Astrocyte of the hippocampus (primary cell): ENCODE results near the gene MAN2B1.
A peak's percentile ranks its signal among the peaks of the same experiment; 100 is the strongest.
"Not testable (repeated sequence)": the region's sequence is repeated elsewhere in the genome, so short reads cannot be mapped to it uniquely, and the experiment has no call there.

Experiments
- DNase-seq: peaks from one replicate; pipeline ENCODE4 v3.0.0; 2011; ENCODE audit warnings: low read depth, low spot score

MAN2B1 gene

DNA sequence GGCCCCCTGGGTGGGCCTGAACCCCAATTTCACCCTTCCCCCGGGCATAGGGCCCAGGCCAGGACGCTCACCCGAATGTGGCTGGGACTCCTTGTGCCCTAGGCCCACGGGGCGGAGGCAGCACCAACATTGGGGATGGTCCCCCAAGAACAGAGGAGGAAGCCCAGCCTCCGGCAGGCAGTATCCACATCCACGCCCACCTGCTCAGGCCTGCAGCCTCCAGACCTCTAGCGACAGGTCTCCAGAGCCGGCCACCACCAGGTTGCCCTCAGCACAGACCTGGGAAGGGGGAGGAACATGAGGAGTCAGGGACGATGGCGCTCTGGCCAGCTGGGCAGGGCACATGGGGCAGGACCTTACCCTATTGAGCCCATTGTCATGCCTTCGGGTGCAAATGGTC lies 22.5 kb upstream of the MAN2B1 start:
- DNase-seq, result no peak

DNA sequence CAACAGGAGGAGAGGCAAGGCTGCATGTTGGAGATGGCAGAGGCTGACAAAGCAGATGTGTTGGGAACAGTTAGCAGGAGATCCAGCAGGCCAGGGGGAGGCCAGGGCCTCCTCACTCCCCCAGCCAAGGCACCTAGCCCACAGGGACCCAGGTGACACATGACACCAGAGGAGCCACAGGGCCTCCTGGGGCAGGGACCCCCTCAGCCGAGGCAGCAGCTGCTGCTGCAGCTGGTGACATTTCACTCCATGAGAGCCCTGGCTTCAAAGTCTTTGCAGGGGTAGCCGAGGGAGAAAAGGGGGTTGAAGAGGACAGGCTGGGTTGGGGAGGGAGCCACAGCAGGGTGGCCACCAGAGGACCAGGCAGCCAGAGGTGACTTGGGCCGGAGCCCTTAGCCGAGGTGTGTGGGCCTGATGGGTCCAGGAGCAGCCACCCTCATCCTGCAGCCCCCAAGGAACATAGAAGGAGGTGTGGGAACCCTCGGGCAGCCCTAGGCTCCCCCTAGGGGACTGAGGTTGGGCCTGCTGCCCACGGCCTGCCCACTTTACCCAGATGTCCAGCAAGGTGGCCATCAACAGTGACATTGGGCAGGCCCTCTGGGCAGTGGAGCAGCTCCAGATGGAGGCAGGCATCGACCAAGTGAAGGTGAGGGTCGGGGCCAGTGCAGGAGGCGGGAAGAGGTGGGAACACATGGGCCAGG lies 21.1 kb upstream of the MAN2B1 start, which contains the start of gene GNG14:
Gene GNG14, plus strand, starts transcription at position 503 of the 701 bp plus-strand sequence. Its CDS starts 51 bp downstream, at position 554.
- no peak for DNase-seq

DNA sequence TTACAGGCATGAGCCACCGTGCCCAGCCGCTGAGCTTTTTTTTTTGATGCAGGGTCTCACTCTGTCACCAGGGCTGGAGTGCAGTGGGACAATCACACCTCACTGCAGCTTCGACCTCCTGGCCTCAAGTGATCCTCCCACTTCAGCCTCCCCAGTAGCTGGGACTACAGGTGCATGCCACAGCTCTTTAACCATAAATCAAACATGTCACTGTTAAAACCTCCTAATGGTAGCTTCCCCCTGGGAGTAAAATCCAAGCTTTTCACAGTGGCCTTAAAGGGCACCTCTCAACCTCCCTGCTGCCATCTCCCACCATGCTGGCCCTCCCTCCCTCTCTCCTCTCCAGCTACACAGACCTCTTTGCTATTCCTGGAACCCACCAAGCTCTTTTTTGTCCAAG lies 19.3 kb upstream of the MAN2B1 start:
- no peak for DNase-seq

DNA sequence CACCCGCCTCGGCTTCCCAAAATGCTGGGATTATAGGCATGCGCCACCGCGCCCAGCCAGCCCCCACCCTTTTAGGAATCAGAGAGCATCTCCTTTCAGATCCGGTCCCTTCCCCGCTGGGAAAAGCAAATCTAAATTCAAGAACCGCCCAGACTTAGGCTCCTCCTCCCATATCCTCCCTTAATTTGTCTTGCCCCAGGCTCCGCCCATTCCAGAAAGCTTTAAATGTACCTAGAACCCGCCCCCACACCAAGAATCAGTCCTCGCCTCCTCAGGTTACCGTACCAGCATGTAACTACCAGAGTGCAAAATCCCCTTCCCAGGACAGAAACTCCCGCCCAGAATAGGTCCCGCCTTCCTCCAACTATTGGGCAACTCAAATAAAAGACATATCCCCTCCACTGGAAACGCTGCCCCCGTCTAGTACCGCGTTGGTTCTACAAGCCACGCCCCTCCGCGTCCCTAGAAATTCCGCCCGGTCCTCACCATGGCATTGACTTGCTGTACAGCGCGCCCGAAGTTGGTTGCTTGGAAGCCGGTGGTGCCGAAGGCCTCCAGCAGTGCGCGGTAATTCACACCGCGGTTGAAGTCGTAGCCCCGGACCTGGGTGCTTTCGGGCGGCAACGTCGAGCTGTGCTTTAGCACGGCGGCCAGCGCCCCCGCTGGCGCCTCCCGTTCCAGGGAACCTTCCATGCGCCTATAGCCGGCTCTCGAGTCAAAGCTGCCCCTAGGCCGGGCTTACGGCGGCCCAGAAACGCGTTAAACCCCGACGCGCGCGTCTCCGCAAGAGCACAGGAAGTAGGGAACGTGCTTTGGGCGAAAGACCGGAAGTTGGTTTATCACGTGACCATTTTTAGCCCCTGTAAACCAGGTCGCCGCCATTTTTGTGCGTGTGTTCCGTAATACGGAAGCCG lies 14.8 kb upstream of the MAN2B1 start, which contains the start of gene DHPS:
Gene DHPS, minus strand, starts transcription at position 807 of the 914 bp plus-strand sequence. Its CDS starts 114 bp downstream, at position 693.
- DNase-seq, result peak; percentile 97

DNA sequence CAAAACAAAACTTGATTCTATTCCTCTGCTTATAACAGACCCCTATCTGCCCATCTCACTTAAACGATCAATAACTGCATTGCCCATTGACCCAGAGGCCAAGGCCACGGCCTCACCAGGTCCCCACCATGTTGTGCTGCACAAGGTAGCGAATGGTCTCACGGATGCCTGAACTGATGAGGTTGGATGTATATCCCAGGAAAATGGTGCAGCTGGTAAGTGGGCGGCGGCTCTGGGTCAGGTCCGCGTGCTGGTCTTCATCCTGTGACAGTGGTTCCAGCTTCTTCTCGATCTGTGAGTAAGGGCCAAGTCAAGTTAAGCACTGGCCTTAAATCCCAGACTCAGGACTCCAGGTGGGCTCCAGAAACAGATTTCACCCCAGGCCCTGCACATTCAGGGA lies 13.5 kb upstream of the MAN2B1 start:
- no peak for DNase-seq

DNA sequence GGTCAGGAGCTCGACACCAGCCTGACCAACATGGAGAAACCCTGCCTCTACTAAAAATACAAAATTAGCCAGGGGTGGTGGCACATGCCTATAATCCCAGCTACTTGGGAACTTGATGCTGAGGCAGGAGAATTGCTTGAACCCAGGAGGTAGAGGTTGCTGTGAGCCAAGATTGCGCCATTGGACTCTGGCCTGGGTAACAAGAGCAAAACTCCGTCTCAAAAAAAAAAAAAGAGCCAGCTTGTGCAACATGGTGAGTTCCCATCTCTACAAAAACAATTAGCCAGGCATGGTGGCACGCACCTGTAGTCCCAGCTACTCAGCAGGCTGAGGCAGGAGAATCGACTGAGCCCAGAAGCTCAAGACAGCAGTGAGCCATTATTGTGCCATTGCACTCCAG lies 11.5 kb upstream of the MAN2B1 start:
- not testable (repeated sequence) for DNase-seq

DNA sequence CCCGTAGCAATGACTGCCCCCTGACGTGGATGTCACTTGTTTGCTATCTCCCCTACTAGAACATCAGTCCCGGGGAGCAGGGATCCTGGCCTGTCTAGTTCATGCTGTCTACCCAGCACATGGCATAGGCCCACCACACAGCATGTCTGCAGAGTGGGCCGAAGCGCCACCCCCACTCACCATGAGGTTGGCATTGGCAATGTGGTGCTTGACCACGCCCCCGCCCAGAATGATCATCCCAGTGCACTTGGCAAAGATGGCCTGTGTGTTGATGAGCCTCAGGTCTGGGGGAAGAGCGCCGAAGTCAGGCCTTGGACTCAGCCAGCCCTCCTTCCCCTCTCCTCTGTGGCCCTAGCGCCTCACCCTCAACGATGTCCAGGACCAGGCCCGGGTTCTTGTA lies 10.4 kb upstream of the MAN2B1 start:
- DNase-seq, result no peak

DNA sequence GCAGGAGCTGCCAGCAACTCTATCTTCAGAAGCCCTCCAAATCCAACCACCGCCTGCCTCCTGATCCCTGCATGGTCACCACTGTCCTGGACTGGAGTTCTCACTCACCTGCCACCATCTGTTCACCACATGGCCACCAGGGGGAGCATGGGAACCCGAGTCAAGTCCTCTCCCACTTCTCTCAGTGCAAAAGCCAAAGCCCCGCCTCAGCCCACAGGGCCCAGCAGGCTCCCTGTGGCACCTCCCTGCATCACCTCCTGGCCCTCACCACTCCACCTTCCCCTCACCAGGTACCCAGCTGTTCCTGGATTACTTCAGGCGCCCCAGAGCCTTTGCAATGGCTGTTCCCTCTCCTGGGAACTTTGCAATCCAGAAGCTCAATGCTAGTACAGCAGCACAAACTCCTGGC lies 9.8 kb upstream of the MAN2B1 start:
- peak; percentile 86 for DNase-seq

DNA sequence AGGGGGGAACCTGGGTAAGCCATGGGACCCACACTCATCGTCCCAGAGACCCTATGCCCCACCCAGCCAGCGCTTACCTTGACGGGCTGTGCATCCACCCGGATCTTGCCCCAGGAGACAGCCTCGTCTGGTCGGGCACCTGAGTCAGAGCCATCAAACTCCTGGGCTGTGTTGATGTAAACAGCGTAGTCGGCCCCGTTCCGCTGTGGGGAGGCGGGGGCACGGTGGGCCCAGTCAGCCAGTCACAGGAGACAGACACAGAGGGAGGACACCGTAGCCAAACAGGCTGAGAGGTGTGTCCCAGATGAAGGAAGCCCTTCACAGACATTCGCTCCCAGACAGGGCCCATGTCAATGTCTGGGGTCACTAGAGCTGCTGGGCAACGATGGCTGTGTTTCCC lies 9.4 kb upstream of the MAN2B1 start:
- DNase-seq, result no peak

DNA sequence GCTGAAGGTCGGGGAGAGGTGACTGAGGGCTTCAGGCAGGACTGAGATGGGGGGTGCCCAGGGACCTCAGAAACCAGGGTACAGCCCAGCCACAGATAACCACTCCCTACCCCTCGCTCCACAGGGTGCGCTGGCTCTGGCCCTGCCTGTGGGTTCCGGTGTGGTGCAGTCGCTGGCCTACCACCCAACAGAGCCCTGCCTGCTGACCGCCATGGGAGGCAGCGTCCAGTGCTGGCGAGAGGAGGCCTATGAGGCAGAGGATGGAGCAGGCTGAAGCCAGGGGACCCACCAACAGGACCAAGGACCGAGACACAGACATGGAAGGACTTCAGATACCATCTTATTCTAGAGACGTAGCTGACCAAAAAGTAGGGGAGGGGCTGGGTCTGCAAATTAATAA lies 8.9 kb upstream of the MAN2B1 start:
- DNase-seq, result no peak

DNA sequence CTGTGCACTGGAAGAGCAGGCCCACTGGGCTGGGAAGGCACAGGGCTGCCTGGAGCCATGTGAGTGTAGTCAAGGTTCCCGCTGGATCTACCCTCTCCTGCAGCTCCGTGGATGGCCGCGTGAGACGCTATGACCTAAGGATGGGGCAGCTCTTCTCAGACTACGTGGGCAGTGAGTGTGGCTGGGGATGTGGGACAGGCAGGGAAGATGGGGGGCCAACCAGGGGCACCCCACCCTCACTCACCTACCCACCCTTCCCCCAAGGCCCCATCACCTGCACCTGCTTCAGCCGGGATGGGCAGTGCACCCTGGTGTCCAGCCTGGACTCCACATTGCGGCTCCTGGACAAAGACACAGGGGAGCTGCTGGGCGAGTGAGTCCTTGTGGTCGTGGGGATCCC lies 6.2 kb upstream of the MAN2B1 start:
- no peak for DNase-seq

DNA sequence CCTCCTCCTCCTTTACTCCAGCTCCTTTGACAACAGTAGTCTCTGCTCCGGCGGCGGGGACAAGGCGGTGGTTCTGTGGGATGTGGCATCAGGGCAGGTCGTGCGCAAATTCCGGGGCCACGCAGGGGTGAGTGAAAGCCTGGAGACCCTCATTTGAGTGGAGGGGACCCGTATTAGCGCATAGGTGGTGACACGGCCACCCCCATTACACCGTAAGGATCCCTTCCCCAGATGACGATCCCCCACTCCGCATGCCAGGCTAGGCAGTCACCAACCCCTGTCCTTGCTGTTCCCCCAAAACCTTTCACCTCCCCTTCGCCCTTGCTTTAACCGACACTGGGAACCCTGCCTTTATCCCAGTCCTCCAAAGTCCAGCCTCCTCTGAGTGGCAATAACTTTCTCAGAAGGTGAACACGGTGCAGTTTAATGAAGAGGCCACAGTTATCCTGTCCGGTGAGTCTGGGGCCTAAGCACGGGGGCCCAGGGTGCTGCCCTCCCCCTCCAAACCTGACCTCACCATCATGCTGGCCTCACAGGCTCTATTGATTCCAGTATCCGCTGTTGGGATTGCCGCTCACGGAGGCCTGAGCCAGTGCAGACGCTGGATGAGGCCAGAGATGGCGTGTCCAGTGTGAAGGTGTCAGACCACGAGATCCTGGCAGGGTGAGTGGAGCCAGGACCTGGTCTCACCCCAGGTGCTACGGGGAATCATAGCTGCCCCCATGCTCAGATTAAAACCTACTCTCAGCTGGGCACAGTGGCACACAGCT lies 3.8 kb upstream of the MAN2B1 start:
- no peak for DNase-seq

DNA sequence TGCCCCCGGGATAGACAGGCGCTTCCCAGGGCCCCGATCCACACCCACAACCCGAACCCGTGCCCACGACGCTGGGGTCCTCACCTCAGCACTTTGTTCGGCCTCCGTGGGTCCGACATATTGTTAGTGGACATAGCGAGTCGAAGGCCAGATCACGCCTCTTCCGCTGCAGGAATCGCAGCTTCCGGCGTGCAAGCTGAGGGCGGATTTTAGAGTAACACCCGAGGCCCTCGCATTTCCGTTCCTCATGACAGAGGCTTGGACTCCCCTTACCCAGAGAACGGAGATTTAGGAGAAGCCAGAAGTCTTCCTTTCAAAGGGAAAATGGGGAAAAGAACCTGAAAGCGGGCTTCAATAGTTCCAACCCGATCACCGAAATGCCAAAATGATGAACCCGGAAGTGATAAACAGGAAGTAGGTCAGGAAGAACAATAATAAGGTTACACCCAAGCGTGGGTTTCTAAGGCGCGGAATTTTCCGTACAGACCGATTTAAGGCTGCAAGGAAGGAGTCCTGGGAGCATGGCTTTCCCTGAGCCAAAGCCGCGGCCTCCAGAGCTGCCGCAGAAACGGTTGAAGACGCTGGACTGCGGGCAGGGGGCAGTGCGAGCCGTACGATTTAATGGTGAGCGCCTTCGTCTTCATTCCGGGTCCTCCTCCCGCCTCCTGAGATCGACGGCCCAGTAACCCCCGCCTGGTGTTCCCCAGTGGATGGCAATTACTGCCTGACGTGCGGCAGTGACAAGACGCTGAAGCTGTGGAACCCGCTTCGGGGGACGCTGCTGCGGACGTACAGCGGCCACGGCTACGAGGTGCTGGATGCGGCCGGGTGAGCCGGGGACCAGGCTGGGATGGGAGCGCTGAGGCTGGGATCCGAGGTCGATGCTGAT lies 3.0 kb upstream of the MAN2B1 start:
- peak; percentile 90 for DNase-seq

DNA sequence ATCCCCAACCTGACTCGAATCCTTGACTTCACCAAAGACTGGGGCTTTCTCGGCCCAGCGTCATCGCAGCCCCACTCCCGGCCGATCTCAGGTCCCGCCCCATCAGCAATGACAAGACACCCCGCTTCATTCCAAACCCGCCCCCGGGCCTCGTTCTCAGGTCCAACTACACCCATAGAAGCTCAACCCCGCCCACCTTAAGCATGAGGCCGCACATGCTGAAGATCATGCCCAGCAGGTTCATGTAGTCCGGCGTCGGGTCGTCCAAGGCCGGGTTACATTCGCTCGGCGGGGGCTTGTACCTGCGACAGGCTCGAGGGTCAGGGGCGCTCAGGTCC lies 2.4 kb upstream of the MAN2B1 start:
- peak; percentile 59 for DNase-seq

DNA sequence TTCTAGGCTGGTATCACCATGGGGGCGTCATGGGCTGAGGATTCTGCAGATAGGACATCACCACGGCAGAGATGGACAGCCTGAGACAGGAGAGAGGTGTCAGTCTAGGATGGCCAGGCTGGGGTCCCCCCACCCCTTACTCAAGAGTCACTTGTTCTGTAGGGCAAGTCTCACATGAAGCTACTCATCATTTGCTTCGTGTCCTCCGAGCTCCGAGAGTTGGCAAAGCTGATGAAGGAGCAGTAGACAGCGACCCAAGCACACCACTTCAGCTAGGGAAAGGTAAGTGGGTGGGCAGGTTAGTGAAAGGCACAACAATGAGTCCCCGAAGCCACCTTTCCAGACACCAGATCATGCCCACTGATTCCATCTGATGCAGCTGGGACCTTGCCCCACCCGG lies 1.8 kb upstream of the MAN2B1 start:
- DNase-seq, result no peak

DNA sequence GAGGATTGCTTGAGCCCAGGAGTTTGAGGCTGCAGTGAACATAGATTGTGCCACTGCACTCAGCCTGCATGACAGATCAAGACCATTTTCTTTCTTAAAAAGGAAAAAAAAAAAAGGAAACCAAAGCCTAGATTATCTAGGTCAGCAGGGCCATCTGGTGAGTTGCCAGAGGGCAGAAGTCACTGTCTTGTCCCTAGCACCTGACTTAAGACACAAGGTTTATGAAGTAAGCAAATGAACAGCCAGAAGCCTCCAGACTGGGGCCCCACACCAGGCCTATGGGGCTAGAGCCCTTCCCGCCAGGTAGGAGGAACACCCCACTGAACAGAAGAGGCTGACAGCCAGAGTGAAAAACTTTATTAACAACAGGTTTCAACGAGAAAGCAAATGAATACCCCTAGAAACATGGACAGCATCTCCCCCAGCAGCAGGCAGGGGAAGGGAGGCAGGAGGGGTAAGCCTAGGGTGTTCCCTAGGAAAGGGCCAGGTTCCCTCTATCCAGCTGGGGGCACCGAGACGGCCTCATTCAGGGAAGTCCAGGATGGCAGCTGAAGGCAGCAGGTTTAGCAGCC lies 1.3 kb upstream of the MAN2B1 start:
- no peak for DNase-seq

DNA sequence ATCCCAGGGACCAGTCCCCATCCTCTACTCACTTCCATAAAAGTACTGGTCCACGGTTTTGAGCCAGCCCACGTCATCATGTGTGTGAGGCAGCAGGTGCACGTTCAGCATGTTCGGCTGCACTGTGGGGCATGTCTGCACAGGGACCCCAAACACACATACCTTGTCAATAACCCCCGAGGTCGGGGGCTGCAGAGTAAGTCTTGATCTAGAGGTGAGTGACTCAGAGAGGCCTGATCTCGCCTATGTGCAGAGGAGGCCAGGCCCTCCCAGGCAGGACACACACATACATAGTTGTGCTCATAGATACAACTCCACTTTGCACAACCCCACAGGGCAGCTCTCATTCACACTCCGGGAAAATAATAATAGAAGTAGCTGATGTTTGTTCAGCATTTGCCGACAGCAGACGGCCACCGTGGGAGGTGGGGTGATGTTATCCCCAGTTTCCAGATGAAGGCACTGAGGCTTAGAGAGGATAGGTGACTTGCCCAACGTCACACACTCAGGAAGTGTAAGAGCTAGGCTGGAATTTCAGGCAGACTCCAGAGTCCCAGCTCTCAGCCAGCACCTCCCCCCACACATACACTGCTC lies 774 bp downstream of the MAN2B1 start:
- DNase-seq, result no peak

DNA sequence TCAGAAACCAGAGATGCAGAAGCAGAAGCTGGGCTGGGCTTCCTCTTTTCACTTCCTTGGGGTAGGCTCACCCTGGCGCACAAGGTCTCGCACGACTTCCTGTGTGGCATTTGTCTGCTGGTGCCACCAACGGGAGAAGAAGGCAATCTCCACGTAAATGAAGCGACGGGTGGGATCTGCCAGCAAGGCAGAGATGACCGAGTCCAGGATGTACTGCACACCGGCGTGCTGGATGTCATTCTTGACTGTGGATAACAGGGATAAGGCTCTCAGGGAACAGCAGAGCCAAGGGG lies 1.3 kb downstream of the MAN2B1 start:
- no peak for DNase-seq

DNA sequence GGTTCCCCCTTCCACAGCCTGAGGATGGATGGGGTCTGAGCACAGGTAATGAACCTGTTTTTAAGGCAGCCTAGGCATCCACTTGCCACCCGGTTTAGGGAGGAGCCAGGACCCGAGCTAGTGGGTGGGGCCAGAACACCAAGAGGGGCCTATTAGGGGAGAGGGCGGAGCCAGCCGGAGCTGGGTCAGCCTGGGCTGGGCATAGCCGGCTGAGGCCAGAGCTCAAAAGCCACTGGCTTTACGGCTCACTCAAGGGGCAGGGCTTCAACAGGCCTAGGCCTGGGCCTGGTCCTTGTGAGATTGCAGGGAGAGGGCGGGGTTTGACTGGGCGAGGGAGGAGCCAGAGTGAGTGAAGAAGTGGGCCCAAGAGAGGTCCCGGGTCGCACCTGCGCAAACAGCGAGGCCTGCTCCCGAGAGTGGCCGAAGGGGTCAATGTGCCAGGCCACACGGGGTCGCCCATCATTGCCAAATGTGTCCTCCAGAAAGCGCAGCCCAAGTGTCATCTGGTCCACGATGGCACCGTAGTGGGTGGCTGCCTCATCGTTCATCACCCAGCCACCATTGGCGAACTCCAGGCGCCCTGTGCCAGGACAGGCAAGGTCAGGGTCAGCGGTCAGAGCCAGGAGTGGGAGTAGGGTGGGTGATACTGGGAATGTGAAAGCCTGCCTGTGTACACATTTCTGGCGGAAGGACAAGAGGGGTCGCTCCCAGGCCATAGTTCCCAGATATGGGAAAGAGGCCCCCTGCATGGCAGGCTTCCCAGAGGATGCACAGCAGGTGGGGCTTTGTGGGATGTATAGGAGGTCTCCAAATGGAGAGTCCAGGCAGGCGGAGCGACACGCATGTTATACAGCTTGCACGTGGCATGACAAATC lies 1.9 kb downstream of the MAN2B1 start:
- DNase-seq, result no peak

DNA sequence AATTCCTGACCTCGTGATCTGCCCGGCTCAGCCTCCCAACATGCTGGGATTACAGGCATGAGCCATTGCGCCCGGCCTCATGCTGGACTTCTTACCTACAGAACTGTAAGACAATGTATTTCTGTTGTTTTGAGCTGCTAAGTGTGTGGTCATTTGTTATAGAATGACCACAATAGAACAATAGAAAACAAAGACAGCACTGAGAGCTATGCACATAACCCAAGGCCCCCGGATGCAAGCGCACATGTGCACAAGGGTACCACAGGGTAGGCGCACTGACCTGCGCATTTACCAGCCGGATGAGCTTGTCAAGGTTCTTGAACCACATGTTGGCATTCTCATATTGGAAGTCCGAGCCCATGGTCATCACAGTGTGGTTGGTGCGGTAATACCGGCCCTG lies 5.6 kb downstream of the MAN2B1 start:
- DNase-seq, result no peak
